Suprapubic skin (tissue), 3 donors: Measurements from ENCODE around the gene STK32B.

Experiments used
- CTCF ChIP-seq, 2 donors: fragments of 200-600 bp in 1 of 2; fragments of 450-650 bp in 1 of 2; sonication (generic) in 1 of 2; IDR thresholded peaks; one replicate each; pipeline ENCODE4 v1.5.1; 2016 to 2019; ENCODE audit warnings: antibody characterized with exemption in 2 of 2, mild to moderate bottlenecking in 1 of 2, moderate library complexity in 1 of 2
- EP300 ChIP-seq: sonication (generic); formaldehyde crosslinking; IDR thresholded peaks from one replicate; pipeline ENCODE4 v1.6.1; 2017; ENCODE audit warnings: antibody characterized with exemption
- POLR2A ChIP-seq, 2 donors: fragments of 450-650 bp; IDR thresholded peaks; one replicate each; pipeline ENCODE4 v1.6.1; 2017; ENCODE audit warnings: antibody characterized with exemption in 2 of 2, mild to moderate bottlenecking in 2 of 2, moderate library complexity in 2 of 2

- TF ChIP-seq POLR2A (IDR thresholded peaks at IDR 0.05), result no peak
- TF ChIP-seq CTCF (IDR thresholded peaks at IDR 0.05), result no peak
- TF ChIP-seq EP300, result no peak
Observed at GRCh38 chr4:5086535-5086934, 35.3 kb downstream of the STK32B start.
